ENCODE results near the gene MPI. TPM values are rescaled to one million over a fixed set of nuclear protein-coding genes. Genes with fewer than 3 reads are reported as not detected.

Gene MPI
- total RNA-seq, 1 donor from 2014 or later = 35.0 TPM

- DNase-seq (ENCODE audit: low read depth) (no peak), FAIRE-seq (no peak)
- Histone ChIP-seq H3K27me3 (ENCODE audit: control insufficient read depth, insufficient read depth, low read length) (no peaks in the 10 kb centered on the region), H3K36me3 (ENCODE audit: control insufficient read depth, insufficient read depth, low read length) (no peaks in the 10 kb centered on the region), H3K4me3 (ENCODE audit: low read depth, low read length) (no peak overlapping the region)
- TF ChIP-seq, protein P1, sequence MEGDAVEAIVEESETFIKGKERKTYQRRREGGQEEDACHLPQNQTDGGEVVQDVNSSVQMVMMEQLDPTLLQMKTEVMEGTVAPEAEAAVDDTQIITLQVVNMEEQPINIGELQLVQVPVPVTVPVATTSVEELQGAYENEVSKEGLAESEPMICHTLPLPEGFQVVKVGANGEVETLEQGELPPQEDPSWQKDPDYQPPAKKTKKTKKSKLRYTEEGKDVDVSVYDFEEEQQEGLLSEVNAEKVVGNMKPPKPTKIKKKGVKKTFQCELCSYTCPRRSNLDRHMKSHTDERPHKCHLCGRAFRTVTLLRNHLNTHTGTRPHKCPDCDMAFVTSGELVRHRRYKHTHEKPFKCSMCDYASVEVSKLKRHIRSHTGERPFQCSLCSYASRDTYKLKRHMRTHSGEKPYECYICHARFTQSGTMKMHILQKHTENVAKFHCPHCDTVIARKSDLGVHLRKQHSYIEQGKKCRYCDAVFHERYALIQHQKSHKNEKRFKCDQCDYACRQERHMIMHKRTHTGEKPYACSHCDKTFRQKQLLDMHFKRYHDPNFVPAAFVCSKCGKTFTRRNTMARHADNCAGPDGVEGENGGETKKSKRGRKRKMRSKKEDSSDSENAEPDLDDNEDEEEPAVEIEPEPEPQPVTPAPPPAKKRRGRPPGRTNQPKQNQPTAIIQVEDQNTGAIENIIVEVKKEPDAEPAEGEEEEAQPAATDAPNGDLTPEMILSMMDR (IDR thresholded peaks at IDR 0.05; ENCODE audit: insufficient read depth, low read length, severe bottlenecking) = no peak
Measured at GRCh38 chr15:74951006-74951405, 61.2 kb downstream of the MPI start.

Other genes starting within 250 kb of the MPI start
- gene EDC3, start 194.0 kb upstream of the MPI start, total RNA-seq = 6.1 and 8.6 TPM in 2 replicates
- gene CYP1A1, start 164.5 kb upstream of the MPI start, total RNA-seq = 0.26 TPM in 2 replicates
- not detected in 2 replicates for gene CYP1A2, start 141.2 kb upstream of the MPI start, total RNA-seq
- gene CSK, start 108.0 kb upstream of the MPI start, total RNA-seq = 28.9 and 29.2 TPM in 2 replicates
- gene LMAN1L, start 77.2 kb upstream of the MPI start, total RNA-seq = under 0.01 TPM in 1 of 2 replicates, not detected in the other
- gene CPLX3, start 63.4 kb upstream of the MPI start, total RNA-seq = not detected in 2 replicates
- gene ULK3, start 46.9 kb upstream of the MPI start, total RNA-seq = 17.4 and 23.6 TPM in 2 replicates
- 20.5 and 30.7 TPM in 2 replicates for gene SCAMP2, start 16.7 kb upstream of the MPI start, total RNA-seq
- gene FAM219B, start 16.8 kb downstream of the MPI start, total RNA-seq = 67.3 and 72.4 TPM in 2 replicates
- 55.3 and 66.6 TPM in 2 replicates for gene COX5A, start 48.0 kb downstream of the MPI start, total RNA-seq
- gene RPP25, start 66.7 kb downstream of the MPI start, total RNA-seq = 3.3 and 8.7 TPM in 2 replicates
- gene SCAMP5, start 105.5 kb downstream of the MPI start, total RNA-seq = 0.13 and 1.3 TPM in 2 replicates
- 13.2 and 14.8 TPM in 2 replicates for gene PPCDC, start 133.5 kb downstream of the MPI start, total RNA-seq

Data from bronchial epithelial cell (primary cell).